PC-3 (cell line): ENCODE data around the gene SLC4A5. TPM values are rescaled to one million over a fixed set of nuclear protein-coding genes. Genes with fewer than 3 reads are reported as not detected.

Experiments used
- ATAC-seq: fragments of 200-7000 bp; cut with Tn5 transposase; 2 replicates; pipeline ENCODE4 v1.9.1; 2020; ENCODE audit warnings: mild to moderate bottlenecking, moderate library complexity
- BruUV-seq: library from RNA; stranded (reverse); fragments of 400-500 nt; replicated peaks from 2 replicates; lab custom pipeline; 2021; lab: Mats Ljungman, UMichigan
- CTCF ChIA-PET: fragments of 300-600 bp; sonication (Branson Sonifier 250); formaldehyde crosslinking; loops from one replicate; lab custom pipeline; 2022; ENCODE audit warnings: antibody characterized with exemption; lab: Charles Lee
- POLR2A ChIA-PET: fragments of 300-600 bp; sonication (Branson Sonifier 250); formaldehyde crosslinking; loops from one replicate; lab custom pipeline; 2022; ENCODE audit warnings: antibody characterized with exemption; ENCODE audit not compliant: unreplicated experiment; lab: Charles Lee
- DNase-seq: peaks from one replicate; pipeline ENCODE4 v3.0.0-alpha.2; 2015
- H2AFZ ChIP-seq: fragments of 300-600 bp; sonication (generic); 2 replicates; pipeline ENCODE4 v1.6.0; 2016; ENCODE audit warnings: antibody characterized with exemption, low read length
- H3F3A ChIP-seq: fragments of 300-600 bp; sonication (generic); one replicate; pipeline ENCODE4 v1.6.0; 2017; ENCODE audit warnings: antibody characterized with exemption, low read length, control low read depth, mild to moderate bottlenecking; ENCODE audit not compliant: unreplicated experiment
- H3K27ac ChIP-seq: fragments of 300-600 bp; sonication (generic); 2 replicates; pipeline ENCODE4 v1.5.1; 2016; ENCODE audit warnings: mild to moderate bottlenecking, low read length
- H3K27me3 ChIP-seq: fragments of 300-600 bp; sonication (generic); 2 replicates; pipeline ENCODE4 v1.6.1; 2016; ENCODE audit warnings: low read length, mixed read lengths
- H3K36me3 ChIP-seq: fragments of 300-600 bp; sonication (generic); 2 replicates; pipeline ENCODE4 v1.6.1; 2016; ENCODE audit warnings: low read depth, mixed run types, low read length, mixed read lengths
- H3K4me1 ChIP-seq: fragments of 300-600 bp; sonication (generic); 2 replicates; pipeline ENCODE4 v1.5.1; 2016; ENCODE audit warnings: low read length; ENCODE audit not compliant: insufficient read depth
- H3K4me2 ChIP-seq: fragments of 300-600 bp; sonication (generic); 2 replicates; pipeline ENCODE4 v1.6.0; 2016; ENCODE audit warnings: low read length
- H3K4me3 ChIP-seq: fragments of 300-600 bp; sonication (generic); 2 replicates; pipeline ENCODE4 v1.5.1; 2016; ENCODE audit warnings: mild to moderate bottlenecking, low read length, mixed read lengths
- H3K79me2 ChIP-seq: fragments of 300-600 bp; sonication (generic); 2 replicates; pipeline ENCODE4 v1.6.1; 2017; ENCODE audit warnings: low read length, mixed read lengths
- H3K9ac ChIP-seq: fragments of 300-600 bp; sonication (generic); 2 replicates; pipeline ENCODE4 v1.6.0; 2016; ENCODE audit warnings: mild to moderate bottlenecking, low read length
- H3K9me2 ChIP-seq: fragments of 300-600 bp; sonication (generic); replicated peaks from 2 replicates; pipeline ENCODE4 v1.6.1; 2016; ENCODE audit warnings: mixed run types, low read length, mixed read lengths
- H3K9me3 ChIP-seq: fragments of 300-600 bp; sonication (generic); 2 replicates; pipeline ENCODE4 v1.6.1; 2016; ENCODE audit warnings: low read length, mixed read lengths
- H4K20me1 ChIP-seq: fragments of 300-600 bp; sonication (generic); 2 replicates; pipeline ENCODE4 v1.6.1; 2016; ENCODE audit warnings: low read length, mixed read lengths
- CTCF ChIP-seq: fragments of 300-600 bp; sonication (generic); conservative IDR thresholded peaks from 2 replicates; pipeline ENCODE4 v1.5.1; 2017; ENCODE audit warnings: antibody characterized with exemption, low read depth, mild to moderate bottlenecking, low read length
- EZH2 ChIP-seq: fragments of 300-600 bp; sonication (generic); IDR thresholded peaks from one replicate; pipeline ENCODE4 v1.6.1; 2017; ENCODE audit warnings: antibody characterized with exemption, mild to moderate bottlenecking, low read length; ENCODE audit not compliant: unreplicated experiment
- EZH2phosphoT487 ChIP-seq: fragments of 300-600 bp; sonication (generic); IDR thresholded peaks from 2 replicates; pipeline ENCODE4 v1.6.1; 2018; ENCODE audit warnings: mild to moderate bottlenecking, antibody characterized with exemption, low read length, borderline replicate concordance
- intact Hi-C: fragments of 100-400 bp; cut with micrococcal nuclease; formaldehyde crosslinking; loops from 2 replicates; pipeline ENCODE4 v1.9.0; 2023
- total RNA-seq: library from RNA; depleted of rRNA; stranded (reverse); fragments of >200 nt; gene quantifications from 2 replicates; pipeline ENCODE4 v1.2.3, GENCODE V29; 2014; rRNA removed

SLC4A5 gene
- total RNA-seq, 1 experiment from 2014 or later, result 2.4 TPM

GRCh38 chr2:74174909-74175308 is 168.3 kb downstream of the SLC4A5 start:
- no peak overlapping the region for H3K4me2 ChIP-seq
- H3K4me3 ChIP-seq, result no peak overlapping the region
- no peaks in the 10 kb centered on the region for H3K27me3 ChIP-seq
- no peak overlapping the region for H3K27ac ChIP-seq
- ChIA-PET POLR2A (no interaction called here), CTCF (no interaction called here)
- H2AFZ ChIP-seq, result no peak overlapping the region
- BruUV-seq, result no TSS peak
- peaks cover 12% of the 10 kb centered on the region; the same call in 1 of the 2 replicates for H3K36me3 ChIP-seq
- DNase-seq, result no peak
- no peaks in the 10 kb centered on the region for H3F3A ChIP-seq
- H3K79me2 ChIP-seq, result peaks cover 65% of the 10 kb centered on the region
- H3K4me1 ChIP-seq, result peaks cover 11% of the 10 kb centered on the region
- peaks cover 29% of the 10 kb centered on the region for H4K20me1 ChIP-seq
- TF ChIP-seq EZH2phosphoT487 (no peak), EZH2 (no peak), CTCF (no peak)
- no peaks in the 10 kb centered on the region for H3K9me2 ChIP-seq
- no peak for ATAC-seq
- no peaks in the 10 kb centered on the region for H3K9me3 ChIP-seq
- intact Hi-C loops, result no loop called here
- no peak overlapping the region for H3K9ac ChIP-seq

GRCh38 chr2:74168739-74169138 is 174.5 kb downstream of the SLC4A5 start:
- CTCF ChIA-PET, result no interaction called here
- ATAC-seq, result no peak
- H3K36me3 ChIP-seq, result peaks cover 58% of the 10 kb centered on the region

More at GRCh38 chr2:74168739-74169138, 174.5 kb downstream of the SLC4A5 start:
- no peak for DNase-seq
- Histone ChIP-seq H3K27ac (no peak overlapping the region), H2AFZ (no peak overlapping the region), H3F3A (no peaks in the 10 kb centered on the region), H3K79me2 (peaks cover 16% of the 10 kb centered on the region), H3K9me3 (no peaks in the 10 kb centered on the region), H3K9me2 (no peaks in the 10 kb centered on the region), H3K4me3 (no peak overlapping the region), H3K9ac (no peak overlapping the region), H3K27me3 (no peaks in the 10 kb centered on the region), H3K4me1 (no peaks in the 10 kb centered on the region), H3K4me2 (no peak overlapping the region), H4K20me1 (no peaks in the 10 kb centered on the region)
- POLR2A ChIA-PET, result no interaction called here
- TF ChIP-seq EZH2 (no peak), CTCF (no peak), EZH2phosphoT487 (no peak)
- intact Hi-C loops, result no loop called here
- BruUV-seq, result no TSS peak

Other genes starting within 250 kb of the SLC4A5 start
- gene BOLA3, start 195.5 kb downstream of the SLC4A5 start, total RNA-seq, result 60.9 and 104 TPM in 2 replicates
- 51.6 and 69.8 TPM in 2 replicates for gene MOB1A, start 164.5 kb downstream of the SLC4A5 start, total RNA-seq
- 115 and 118 TPM in 2 replicates for gene MTHFD2, start 144.8 kb downstream of the SLC4A5 start, total RNA-seq
- gene DCTN1, start 36.9 kb upstream of the SLC4A5 start, total RNA-seq, result 67.8 and 91.0 TPM in 2 replicates
- 1.6 and 2.4 TPM in 2 replicates for gene C2orf81, start 78.2 kb upstream of the SLC4A5 start, total RNA-seq
- gene WDR54, start 78.3 kb upstream of the SLC4A5 start, total RNA-seq, result 38.8 and 41.0 TPM in 2 replicates
- gene RTKN, start 98.5 kb upstream of the SLC4A5 start, total RNA-seq, result 90.5 and 138 TPM in 2 replicates
- gene INO80B, start 111.7 kb upstream of the SLC4A5 start, total RNA-seq, result 26.2 and 34.6 TPM in 2 replicates
- 57.5 and 64.4 TPM in 2 replicates for gene WBP1, start 115.0 kb upstream of the SLC4A5 start, total RNA-seq
- gene MOGS, start 122.0 kb upstream of the SLC4A5 start, total RNA-seq, result 60.6 and 70.1 TPM in 2 replicates
- gene MRPL53, start 129.3 kb upstream of the SLC4A5 start, total RNA-seq, result 86.9 and 102 TPM in 2 replicates
- 14.7 and 21.1 TPM in 2 replicates for gene CCDC142, start 139.6 kb upstream of the SLC4A5 start, total RNA-seq
- 21.1 and 21.4 TPM in 2 replicates for gene TTC31, start 139.7 kb upstream of the SLC4A5 start, total RNA-seq
- gene LBX2, start 156.2 kb upstream of the SLC4A5 start, total RNA-seq, result not detected in 2 replicates
- 31.2 and 35.7 TPM in 2 replicates for gene PCGF1, start 164.3 kb upstream of the SLC4A5 start, total RNA-seq
- 3.1 and 3.4 TPM in 2 replicates for gene TLX2, start 171.0 kb upstream of the SLC4A5 start, total RNA-seq
- gene DQX1, start 182.8 kb upstream of the SLC4A5 start, total RNA-seq, result 0.07 and 0.63 TPM in 2 replicates
- 218 and 233 TPM in 2 replicates for gene AUP1, start 186.3 kb upstream of the SLC4A5 start, total RNA-seq
- 71.8 and 77.5 TPM in 2 replicates for gene HTRA2, start 186.5 kb upstream of the SLC4A5 start, total RNA-seq
- gene LOXL3, start 210.5 kb upstream of the SLC4A5 start, total RNA-seq, result 5.8 and 12.4 TPM in 2 replicates
- gene DOK1, start 211.3 kb upstream of the SLC4A5 start, total RNA-seq, result 4.7 and 6.0 TPM in 2 replicates